SU-DHL-6 (cell line): Measurements from ENCODE around the gene FUOM.

ENCODE experiments used
- CTCF ChIP-seq: fragments of 200-600 bp; sonication (generic); IDR thresholded peaks from one replicate; pipeline ENCODE4 v1.5.1; 2017; ENCODE audit warnings: antibody characterized with exemption, mild to moderate bottlenecking, low read length, moderate library complexity; ENCODE audit not compliant: insufficient read depth, poor library complexity, severe bottlenecking
- EZH2phosphoT487 ChIP-seq: fragments of 200-600 bp; sonication (generic), shearing (Covaris generic); conservative IDR thresholded peaks from 2 replicates; pipeline ENCODE4 v1.6.1; 2018; ENCODE audit warnings: mild to moderate bottlenecking, antibody characterized with exemption, low read length, moderate library complexity, mixed read lengths

- TF ChIP-seq CTCF: no peak
- TF ChIP-seq EZH2phosphoT487: no peak
These were observed 51.7 kb downstream of the FUOM start for GRCh38 chr10:133306097-133306476.
